Spleen (tissue), 7 donors: ENCODE results near the gene LCOR.

Experiments
- CTCF ChIP-seq, 11 experiments: fragments of 200-600 bp in 7 of 11; fragments of 450-650 bp in 4 of 11; sonication (generic) in 4 of 11; IDR thresholded peaks in 8 of 11; conservative IDR thresholded peaks in 3 of 11; 1 replicate in 7 of 11; 2 replicates in 4 of 11; pipeline versions ENCODE4 v1.4.0 to v1.8.0; 2016 to 2021; ENCODE audit warnings: antibody characterized with exemption in 11 of 11, inconsistent platforms in 4 of 11, mild to moderate bottlenecking in 1 of 11
- POLR2A ChIP-seq, 3 donors: fragments of 450-650 bp; IDR thresholded peaks; one replicate each; pipeline ENCODE4 v1.5.1; 2017; ENCODE audit warnings: antibody characterized with exemption in 3 of 3, mild to moderate bottlenecking in 1 of 3
- donor health status: DM: no; HTN: no; CAD: no; lungs with moderate emphysema.
- donor health status: DM: no; HTN: no; CAD: no.
- donor health status: DM: no; HTN: no; CAD: no.

- TF ChIP-seq POLR2A (IDR thresholded peaks at IDR 0.05), result no peak
- peak; percentile 73 to 92 (median 89) for TF ChIP-seq CTCF (IDR thresholded peaks at IDR 0.05 in 8 of 11, conservative IDR thresholded peaks at IDR 0.05 in 3 of 11)
These were observed 205.6 kb downstream of the LCOR start for GRCh38 chr10:97037365-97038361.
